ENCODE data around the gene CBFA2T3. TPM values are rescaled to one million over a fixed set of nuclear protein-coding genes. Genes with fewer than 3 reads are reported as not detected.
"Not testable (repeated sequence)": the region's sequence is repeated elsewhere in the genome, so short reads cannot be mapped to it uniquely, and the experiment has no call there.

CBFA2T3 gene
- total and polyA plus RNA-seq, 5 donors = 5.6 to 8.5 (median 7.3) TPM

DNA sequence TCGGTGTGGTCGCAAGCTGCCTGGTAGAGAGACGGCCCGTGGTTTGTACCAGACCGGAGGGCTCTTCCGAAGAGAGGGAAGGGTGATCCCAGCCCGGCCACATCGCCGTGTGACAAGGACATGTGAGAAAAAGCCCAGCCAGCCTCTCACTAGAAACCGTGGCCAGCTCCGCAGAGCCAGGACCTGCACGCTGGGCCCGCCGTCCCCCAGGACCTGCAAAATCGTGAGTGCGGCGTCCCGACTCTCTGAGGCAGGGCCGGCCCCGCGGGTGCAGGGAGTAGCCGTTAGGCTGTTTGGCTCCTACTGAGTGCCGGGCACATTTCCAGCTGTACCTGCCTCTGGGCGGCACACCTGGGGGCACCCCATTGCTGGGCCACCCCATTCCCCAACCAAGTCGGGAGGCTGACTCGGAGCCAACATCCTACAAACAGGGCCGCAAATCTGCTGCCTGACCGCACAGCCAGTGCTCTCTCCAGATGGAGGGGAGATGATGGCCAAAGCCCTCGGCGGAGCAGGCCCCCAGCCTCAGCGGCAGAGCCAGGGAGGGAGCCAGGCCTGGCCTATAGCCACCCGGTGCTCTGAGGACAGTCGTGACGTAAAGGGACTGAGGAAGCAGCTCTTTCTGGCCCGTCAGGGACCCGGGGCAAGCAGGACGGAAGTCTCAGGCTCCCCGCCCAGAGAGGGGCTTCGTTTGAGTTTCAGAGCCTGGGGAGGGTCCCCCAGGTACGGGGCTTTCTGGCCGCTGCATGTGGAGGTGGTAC, 76.9 kb downstream of the CBFA2T3 start:
- no peak overlapping the region for H3K27ac ChIP-seq (ENCODE audit: low read length)
- no peak for DNase-seq

DNA sequence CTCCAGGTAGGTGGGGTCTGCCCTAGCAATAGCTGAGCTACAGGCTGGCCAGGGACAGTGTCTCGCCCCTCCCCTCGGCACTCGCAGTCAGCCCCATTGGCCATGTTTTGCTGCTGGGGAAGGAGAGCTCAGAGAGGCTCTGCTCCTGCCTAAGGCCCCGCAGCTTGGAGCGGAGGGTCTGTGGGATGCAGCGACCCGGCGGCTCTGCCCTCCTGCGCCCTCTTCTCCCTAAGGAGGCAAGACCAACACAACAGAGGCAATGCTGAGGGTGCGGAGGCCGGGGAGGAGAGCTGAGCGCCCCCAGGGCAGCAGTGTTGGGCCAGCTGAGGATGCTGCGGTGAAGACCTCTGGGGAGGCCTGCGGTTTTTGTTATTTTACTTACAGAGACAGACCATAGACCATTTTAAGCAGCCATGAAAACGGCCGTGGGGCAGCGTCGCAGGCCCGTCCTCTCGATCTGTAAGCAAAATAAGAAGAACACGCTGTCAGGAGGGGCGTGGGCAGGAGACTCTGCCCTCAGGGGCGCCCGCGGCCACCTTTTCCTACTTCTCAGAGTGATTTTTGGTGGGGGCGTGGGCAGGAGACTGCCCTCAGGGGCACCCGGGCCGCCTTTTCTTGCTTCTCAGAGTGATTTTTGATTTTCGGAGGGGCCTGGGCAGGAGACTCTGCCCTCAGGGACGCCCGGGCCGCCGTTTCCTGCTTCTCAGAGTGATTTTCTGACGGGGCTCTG, 79.1 kb downstream of the CBFA2T3 start:
- no peak overlapping the region for H3K27ac ChIP-seq (ENCODE audit: low read length)
- 87% methylated on average over 34 of the region's 34 CpGs for WGBS
- no peak for DNase-seq

More for the DNA sequence above, 76.9 kb downstream of the CBFA2T3 start:
- ATAC-seq = peak in 1 of 2 donors; percentile 14
- H3K27me3 ChIP-seq (ENCODE audit: control insufficient read depth, insufficient read depth) = no peaks in the 10 kb centered on the region
- no peaks in the 10 kb centered on the region for H3K9me3 ChIP-seq (ENCODE audit: control insufficient read depth, low read length)
- H3K4me3 ChIP-seq (ENCODE audit: low read length) = no peak overlapping the region
- 84% methylated on average over 41 of the region's 41 CpGs for WGBS
- no peaks in the 10 kb centered on the region for H3K4me1 ChIP-seq (ENCODE audit: control insufficient read depth, insufficient read depth, low read length)
- intact Hi-C loops (cut with DNase I) = no loop called here

DNA sequence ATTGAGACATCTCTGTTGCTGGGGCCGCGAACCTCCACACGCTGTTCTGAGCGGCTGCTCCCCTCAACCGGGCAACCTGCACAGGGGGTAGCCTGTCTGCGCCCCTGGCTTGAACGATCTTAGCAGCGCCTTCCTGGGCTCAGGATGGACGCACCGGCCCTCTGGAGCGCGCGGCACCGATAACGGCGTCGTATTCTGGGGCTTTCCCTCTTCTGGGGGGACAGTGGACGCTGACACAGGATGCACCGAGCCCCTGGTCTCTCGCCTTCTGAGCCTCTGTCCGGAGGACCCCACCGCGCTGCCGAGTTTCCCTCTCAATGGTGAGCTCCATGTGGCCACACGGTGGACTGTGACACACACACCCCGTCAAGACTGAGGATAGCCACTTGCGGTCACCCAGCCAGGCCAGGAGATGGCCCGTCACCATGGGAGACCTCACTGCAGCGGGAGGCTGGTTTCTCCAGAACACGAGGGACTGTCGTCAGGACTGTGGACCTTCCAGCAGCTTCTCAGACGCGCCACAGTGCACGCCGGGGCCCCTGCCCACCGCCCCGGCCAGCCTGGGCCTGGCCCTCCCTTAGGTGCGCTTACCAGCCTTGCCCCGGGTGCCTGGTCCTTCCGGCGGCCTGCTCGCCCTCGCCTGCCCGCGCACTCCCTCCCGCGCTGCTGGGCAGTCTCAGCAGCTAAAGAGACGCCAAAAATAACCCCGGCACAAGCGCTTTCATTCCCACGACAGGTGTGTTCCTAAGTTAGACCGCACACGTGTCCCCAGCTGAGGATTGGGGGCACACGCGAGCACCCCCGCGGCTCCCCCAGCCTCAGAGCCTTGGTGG, 80.6 kb downstream of the CBFA2T3 start:
- 83% methylated on average over 57 of the region's 57 CpGs for WGBS
- ATAC-seq = no peak
- no peak overlapping the region for H3K27ac ChIP-seq (ENCODE audit: low read length)
- H3K27me3 ChIP-seq (ENCODE audit: control insufficient read depth, insufficient read depth) = no peaks in the 10 kb centered on the region
- DNase-seq = no peak
- no peaks in the 10 kb centered on the region for H3K4me1 ChIP-seq (ENCODE audit: control insufficient read depth, insufficient read depth, low read length)
- no peak overlapping the region for H3K4me3 ChIP-seq (ENCODE audit: low read length)
- intact Hi-C loops (cut with DNase I) = no loop called here
- no peaks in the 10 kb centered on the region for H3K9me3 ChIP-seq (ENCODE audit: control insufficient read depth, low read length)

More for the DNA sequence above, 79.1 kb downstream of the CBFA2T3 start:
- Histone ChIP-seq H3K4me3 (ENCODE audit: low read length) (no peak overlapping the region), H3K9me3 (ENCODE audit: control insufficient read depth, low read length) (no peaks in the 10 kb centered on the region), H3K27me3 (ENCODE audit: control insufficient read depth, insufficient read depth) (no peaks in the 10 kb centered on the region), H3K4me1 (ENCODE audit: control insufficient read depth, insufficient read depth, low read length) (no peaks in the 10 kb centered on the region)
- ATAC-seq = no peak
- intact Hi-C loops (cut with DNase I) = no loop called here

DNA sequence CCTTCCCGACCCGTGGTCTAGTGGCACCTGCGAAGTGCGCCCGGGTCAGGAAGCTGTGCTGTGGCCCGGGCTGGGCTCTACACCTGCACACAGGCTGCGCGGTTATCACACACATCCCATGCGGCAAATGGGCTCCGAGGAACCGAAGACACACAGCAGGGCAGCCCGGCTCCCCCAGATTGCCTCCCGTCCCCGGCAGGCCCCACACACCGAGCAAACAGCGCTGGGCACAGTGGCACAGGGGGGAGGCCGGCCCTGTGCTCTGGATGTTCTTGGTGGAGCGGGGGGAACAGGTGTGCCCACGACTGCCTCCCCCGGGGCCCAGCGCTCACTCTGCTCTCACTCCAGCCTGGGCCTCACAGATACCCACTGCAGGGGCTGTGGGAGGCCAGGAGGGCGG, 81.7 kb downstream of the CBFA2T3 start:
- ATAC-seq = no peak

GRCh38 chr16:88894681-88895300, 82.2 kb downstream of the CBFA2T3 start:
- intact Hi-C loops (cut with DNase I) = no loop called here
- H3K9me3 ChIP-seq (ENCODE audit: control insufficient read depth, low read length) = no peaks in the 10 kb centered on the region
- no peaks in the 10 kb centered on the region for H3K4me1 ChIP-seq (ENCODE audit: control insufficient read depth, insufficient read depth, low read length)
- ATAC-seq = no peak
- H3K27ac ChIP-seq (ENCODE audit: low read length) = no peak overlapping the region
- WGBS = 85% methylated on average over 21 of the region's 21 CpGs
- H3K27me3 ChIP-seq (ENCODE audit: control insufficient read depth, insufficient read depth) = no peaks in the 10 kb centered on the region
- H3K4me3 ChIP-seq (ENCODE audit: low read length) = no peak overlapping the region
- no peak for DNase-seq

More for the DNA sequence above, 81.7 kb downstream of the CBFA2T3 start:
- Histone ChIP-seq H3K27ac (ENCODE audit: low read length) (no peak overlapping the region), H3K4me1 (ENCODE audit: control insufficient read depth, insufficient read depth, low read length) (no peaks in the 10 kb centered on the region), H3K4me3 (ENCODE audit: low read length) (no peak overlapping the region), H3K27me3 (ENCODE audit: control insufficient read depth, insufficient read depth) (no peaks in the 10 kb centered on the region), H3K9me3 (ENCODE audit: control insufficient read depth, low read length) (no peaks in the 10 kb centered on the region)
- DNase-seq = no peak
- intact Hi-C loops (cut with DNase I) = no loop called here
- 92% methylated on average over 22 of the region's 22 CpGs for WGBS

- not testable (repeated sequence) for H3K4me3 ChIP-seq (ENCODE audit: low read length)
Measured at GRCh38 chr16:88894266-88894665, 82.7 kb downstream of the CBFA2T3 start.

DNA sequence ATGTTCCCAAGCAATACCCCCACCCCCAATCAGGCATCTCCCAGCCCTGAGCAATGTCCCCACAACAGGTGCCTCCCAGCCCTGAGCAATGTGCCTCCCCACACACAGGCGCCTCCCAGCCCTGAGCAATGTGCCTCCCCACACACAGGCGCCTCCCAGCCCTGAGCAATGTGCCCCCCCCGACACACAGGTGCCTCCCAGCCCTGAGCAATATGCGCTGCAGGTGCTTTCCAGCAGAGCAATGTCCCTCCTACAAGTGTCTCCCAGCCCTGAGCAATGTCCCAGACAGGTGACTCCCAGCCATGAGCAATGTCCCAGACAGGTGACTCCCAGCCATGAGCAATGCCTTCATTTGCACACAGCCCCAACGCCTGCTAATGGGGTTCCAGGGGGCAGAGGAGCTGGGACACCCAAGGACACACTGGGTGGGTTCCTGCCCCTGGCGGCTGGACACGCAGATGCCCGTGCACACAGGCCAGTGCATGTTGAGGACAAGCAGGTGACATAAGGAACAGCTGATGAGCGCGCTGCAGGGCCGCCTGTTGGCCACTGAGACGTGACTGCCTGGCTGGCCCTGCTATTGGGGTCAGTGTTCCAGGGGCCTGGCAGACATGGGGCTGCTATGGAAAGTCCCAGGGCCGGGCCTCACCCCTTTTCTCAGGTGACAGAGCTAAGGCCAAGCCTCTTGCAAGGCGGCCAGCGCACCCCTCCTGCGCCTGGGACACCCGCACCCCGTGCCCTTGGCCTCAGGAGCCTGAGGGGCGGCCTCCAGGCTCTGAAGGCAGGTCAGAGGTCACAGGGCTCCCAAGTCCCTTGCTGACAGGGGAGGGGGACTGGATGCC, 83.7 kb downstream of the CBFA2T3 start:
- Histone ChIP-seq H3K4me1 (ENCODE audit: control insufficient read depth, insufficient read depth, low read length) (no peaks in the 10 kb centered on the region), H3K27ac (ENCODE audit: low read length) (no peak overlapping the region), H3K4me3 (ENCODE audit: low read length) (no peak overlapping the region), H3K9me3 (ENCODE audit: control insufficient read depth, low read length) (no peaks in the 10 kb centered on the region), H3K27me3 (ENCODE audit: control insufficient read depth, insufficient read depth) (no peaks in the 10 kb centered on the region)
- intact Hi-C loops (cut with DNase I) = no loop called here
- no peak for ATAC-seq
- DNase-seq = no peak
- WGBS = 91% methylated on average over 19 of the region's 19 CpGs

More at GRCh38 chr16:88894266-88894665, 82.7 kb downstream of the CBFA2T3 start:
- DNase-seq; H3K4me1 ChIP-seq (ENCODE audit: control insufficient read depth, insufficient read depth, low read length); ATAC-seq; H3K27ac ChIP-seq (ENCODE audit: low read length); intact Hi-C loops (cut with DNase I); H3K27me3 ChIP-seq (ENCODE audit: control insufficient read depth, insufficient read depth); H3K9me3 ChIP-seq (ENCODE audit: control insufficient read depth, low read length): not testable (repeated sequence)
- 98% methylated on average over 4 of the region's 6 CpGs for WGBS

GRCh38 chr16:88892065-88892464, 84.9 kb downstream of the CBFA2T3 start:
- WGBS = 91% methylated on average over 20 of the region's 20 CpGs
- Histone ChIP-seq H3K27me3 (ENCODE audit: control insufficient read depth, insufficient read depth) (no peaks in the 10 kb centered on the region), H3K4me3 (ENCODE audit: low read length) (no peak overlapping the region), H3K4me1 (ENCODE audit: control insufficient read depth, insufficient read depth, low read length) (no peaks in the 10 kb centered on the region), H3K9me3 (ENCODE audit: control insufficient read depth, low read length) (no peaks in the 10 kb centered on the region), H3K27ac (ENCODE audit: low read length) (no peak overlapping the region)
- intact Hi-C loops (cut with DNase I) = no loop called here
- no peak for ATAC-seq
- DNase-seq = peak in 2 of 3 donors; percentile 74 to 81

GRCh38 chr16:88891083-88891482, 85.9 kb downstream of the CBFA2T3 start:
- no peaks in the 10 kb centered on the region for H3K4me1 ChIP-seq (ENCODE audit: control insufficient read depth, insufficient read depth, low read length)
- ATAC-seq (no peak), DNase-seq (no peak)
- WGBS = 86% methylated on average over 16 of the region's 16 CpGs
- no peak overlapping the region for H3K27ac ChIP-seq (ENCODE audit: low read length)
- no peaks in the 10 kb centered on the region for H3K27me3 ChIP-seq (ENCODE audit: control insufficient read depth, insufficient read depth)
- H3K9me3 ChIP-seq (ENCODE audit: control insufficient read depth, low read length) = no peaks in the 10 kb centered on the region
- intact Hi-C loops (cut with DNase I) = no loop called here
- H3K4me3 ChIP-seq (ENCODE audit: low read length) = no peak overlapping the region
